Thoracic aorta (tissue), 2 donors: ENCODE results near the gene EIF3A. TPM values are rescaled to one million over a fixed set of nuclear protein-coding genes. Genes with fewer than 3 reads are reported as not detected.

Source experiments
- ATAC-seq: fragments of 150-250 bp; one replicate; pipeline ENCODE4 v1.8.0; 2017; ENCODE audit warnings: low read depth; ENCODE audit not compliant: insufficient number of reproducible peaks, low FRiP score
- DNase-seq: peaks from one replicate; pipeline ENCODE4 v3.0.0-alpha.2; 2020; ENCODE audit warnings: low spot score
- H3K27ac ChIP-seq, 2 donors: fragments of 200-600 bp; sonication (generic); 1 replicate in 1 of 2; 2 replicates in 1 of 2; pipeline ENCODE4 v1.5.1; 2016; ENCODE audit warnings: mild to moderate bottlenecking in 2 of 2, moderate library complexity in 2 of 2
- H3K27me3 ChIP-seq: fragments of 200-600 bp; sonication (generic); replicated peaks from 2 replicates; pipeline ENCODE4 v1.6.0; 2016; ENCODE audit warnings: mild to moderate bottlenecking; ENCODE audit not compliant: insufficient read depth
- H3K36me3 ChIP-seq: fragments of 200-600 bp; sonication (generic); one replicate; pipeline ENCODE4 v1.5.1; 2016
- H3K4me1 ChIP-seq, 2 donors: fragments of 200-600 bp; sonication (generic); 1 replicate in 1 of 2; 2 replicates in 1 of 2; pipeline versions ENCODE4 v1.5.1 to v1.6.0; 2016; ENCODE audit warnings: low read depth in 2 of 2, mild to moderate bottlenecking in 1 of 2; ENCODE audit not compliant: control insufficient read depth in 1 of 2
- H3K4me3 ChIP-seq: fragments of 200-600 bp; sonication (generic); 2 replicates; pipeline ENCODE4 v1.5.1; 2016; ENCODE audit warnings: mild to moderate bottlenecking
- H3K9me3 ChIP-seq: fragments of 200-600 bp; sonication (generic); 2 replicates; pipeline ENCODE4 v1.5.1; 2016
- total RNA-seq, 2 donors: library from RNA; depleted of rRNA; stranded (reverse); fragments of >200 nt; gene quantifications; one replicate each; pipeline versions ENCODE4 v1.1.0 to v1.2.3, GENCODE V29; 2016
- TF ChIP-seq, protein P1 (sequence below): fragments of 200-600 bp; sonication (generic); IDR thresholded peaks from one replicate; pipeline ENCODE4 v1.5.1; 2019; ENCODE audit warnings: antibody characterized with exemption

Gene EIF3A
- total RNA-seq, 2 donors from 2014 or later, result 70.8 to 135 TPM

DNA sequence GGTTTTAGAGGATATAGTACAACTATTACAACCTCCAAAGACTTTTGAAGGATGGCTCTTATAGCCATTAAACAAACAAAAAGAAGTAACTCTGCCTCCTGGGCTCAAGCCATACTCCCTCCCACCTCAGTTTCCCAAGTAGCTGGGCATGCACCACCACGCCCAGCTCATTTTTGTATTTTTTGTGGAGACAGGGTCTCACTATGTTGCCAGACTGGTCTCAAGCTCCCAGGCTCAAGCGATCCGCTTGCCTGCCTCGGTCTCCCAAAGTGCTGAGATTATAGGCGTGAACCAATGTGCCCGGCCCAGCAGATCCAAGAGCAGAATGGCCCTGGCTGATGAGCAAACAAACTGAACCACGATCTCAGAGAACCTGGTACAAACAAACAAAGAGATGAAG is 35.1 kb downstream of the EIF3A start:
- H3K4me3 ChIP-seq, result no peak overlapping the region
- no peaks in the 10 kb centered on the region for H3K9me3 ChIP-seq
- no peak for ATAC-seq
- no peak for DNase-seq
- H3K27ac ChIP-seq, result no peak overlapping the region
- TF ChIP-seq, protein P1, sequence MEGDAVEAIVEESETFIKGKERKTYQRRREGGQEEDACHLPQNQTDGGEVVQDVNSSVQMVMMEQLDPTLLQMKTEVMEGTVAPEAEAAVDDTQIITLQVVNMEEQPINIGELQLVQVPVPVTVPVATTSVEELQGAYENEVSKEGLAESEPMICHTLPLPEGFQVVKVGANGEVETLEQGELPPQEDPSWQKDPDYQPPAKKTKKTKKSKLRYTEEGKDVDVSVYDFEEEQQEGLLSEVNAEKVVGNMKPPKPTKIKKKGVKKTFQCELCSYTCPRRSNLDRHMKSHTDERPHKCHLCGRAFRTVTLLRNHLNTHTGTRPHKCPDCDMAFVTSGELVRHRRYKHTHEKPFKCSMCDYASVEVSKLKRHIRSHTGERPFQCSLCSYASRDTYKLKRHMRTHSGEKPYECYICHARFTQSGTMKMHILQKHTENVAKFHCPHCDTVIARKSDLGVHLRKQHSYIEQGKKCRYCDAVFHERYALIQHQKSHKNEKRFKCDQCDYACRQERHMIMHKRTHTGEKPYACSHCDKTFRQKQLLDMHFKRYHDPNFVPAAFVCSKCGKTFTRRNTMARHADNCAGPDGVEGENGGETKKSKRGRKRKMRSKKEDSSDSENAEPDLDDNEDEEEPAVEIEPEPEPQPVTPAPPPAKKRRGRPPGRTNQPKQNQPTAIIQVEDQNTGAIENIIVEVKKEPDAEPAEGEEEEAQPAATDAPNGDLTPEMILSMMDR, result no peak
- peaks cover 65% of the 10 kb centered on the region for H3K36me3 ChIP-seq
- no peaks in the 10 kb centered on the region for H3K27me3 ChIP-seq
- no peaks in the 10 kb centered on the region for H3K4me1 ChIP-seq

DNA sequence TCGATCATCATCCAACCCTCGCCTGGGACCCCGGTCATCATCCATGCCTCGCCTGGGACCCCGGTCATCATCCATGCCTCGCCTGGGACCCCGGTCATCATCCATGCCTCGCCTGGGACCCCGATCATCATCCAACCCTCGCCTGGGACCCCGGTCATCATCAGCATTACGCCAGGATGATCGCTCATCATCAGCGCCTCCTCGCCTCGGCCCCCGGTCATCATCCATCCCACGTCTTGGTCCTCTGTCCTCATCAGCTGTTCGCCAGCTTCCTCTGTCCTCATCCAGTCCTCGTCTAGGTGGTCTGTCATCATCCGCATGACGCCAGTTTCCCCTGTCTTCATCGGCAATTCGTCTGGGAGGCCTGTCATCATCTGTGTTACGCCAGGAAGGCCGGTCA is 38.4 kb downstream of the EIF3A start:
- DNase-seq (no peak), ATAC-seq (no peak)
- no peak overlapping the region for H3K27ac ChIP-seq
- no peaks in the 10 kb centered on the region for H3K27me3 ChIP-seq
- TF ChIP-seq, protein P1, result no peak
- H3K4me3 ChIP-seq, result no peak overlapping the region
- no peaks in the 10 kb centered on the region for H3K4me1 ChIP-seq
- H3K9me3 ChIP-seq, result no peaks in the 10 kb centered on the region
- peaks cover 69% of the 10 kb centered on the region for H3K36me3 ChIP-seq

DNA sequence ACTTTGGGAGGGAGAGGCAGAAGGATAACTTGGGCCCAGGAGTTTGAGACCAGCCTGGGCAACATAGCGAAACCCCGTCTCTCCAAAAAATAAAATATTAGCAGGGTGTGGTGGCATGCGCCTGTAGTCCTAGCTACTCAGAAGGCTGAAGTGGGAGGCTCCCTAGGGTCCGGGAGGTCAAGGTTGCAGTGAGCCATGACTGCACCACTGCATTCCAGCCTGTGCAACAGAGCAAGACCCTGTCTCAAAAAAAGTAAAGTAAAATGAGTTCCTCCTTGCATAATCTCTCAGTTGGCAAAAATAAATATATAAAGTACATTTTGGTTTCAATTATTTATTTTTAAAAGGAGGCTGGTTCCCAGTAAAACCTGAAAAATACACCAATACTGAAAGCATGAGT is 39.3 kb downstream of the EIF3A start:
- Histone ChIP-seq H3K27ac (no peak overlapping the region), H3K27me3 (no peaks in the 10 kb centered on the region), H3K36me3 (peaks cover 74% of the 10 kb centered on the region), H3K4me3 (no peak overlapping the region), H3K4me1 (no peaks in the 10 kb centered on the region), H3K9me3 (no peaks in the 10 kb centered on the region)
- DNase-seq, result no peak
- no peak for ATAC-seq
- TF ChIP-seq, protein P1, result no peak

DNA sequence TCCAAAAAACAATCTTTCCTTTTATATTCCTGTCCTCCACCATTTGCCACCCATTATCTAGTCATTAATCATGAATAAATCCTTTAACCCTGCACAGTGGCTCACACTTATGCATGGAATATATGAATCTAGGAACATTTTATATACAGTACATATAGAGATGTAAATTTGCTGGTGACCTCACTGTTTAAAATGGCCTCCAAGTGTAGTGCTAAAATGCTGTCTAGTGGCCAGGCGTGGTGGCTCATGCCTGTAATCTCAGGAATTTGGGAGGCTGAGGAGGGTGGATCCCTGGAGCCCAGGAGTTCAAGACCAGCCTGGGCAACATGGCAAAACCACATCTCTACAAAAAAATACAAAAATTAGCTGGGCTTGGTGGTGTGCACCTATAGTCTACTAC is 41.5 kb downstream of the EIF3A start:
- Histone ChIP-seq H3K9me3 (no peaks in the 10 kb centered on the region), H3K36me3 (peaks cover 70% of the 10 kb centered on the region), H3K27me3 (no peaks in the 10 kb centered on the region), H3K27ac (no peak overlapping the region), H3K4me1 (no peaks in the 10 kb centered on the region), H3K4me3 (no peak overlapping the region)
- no peak for ATAC-seq
- TF ChIP-seq, protein P1, result no peak
- DNase-seq, result no peak

DNA sequence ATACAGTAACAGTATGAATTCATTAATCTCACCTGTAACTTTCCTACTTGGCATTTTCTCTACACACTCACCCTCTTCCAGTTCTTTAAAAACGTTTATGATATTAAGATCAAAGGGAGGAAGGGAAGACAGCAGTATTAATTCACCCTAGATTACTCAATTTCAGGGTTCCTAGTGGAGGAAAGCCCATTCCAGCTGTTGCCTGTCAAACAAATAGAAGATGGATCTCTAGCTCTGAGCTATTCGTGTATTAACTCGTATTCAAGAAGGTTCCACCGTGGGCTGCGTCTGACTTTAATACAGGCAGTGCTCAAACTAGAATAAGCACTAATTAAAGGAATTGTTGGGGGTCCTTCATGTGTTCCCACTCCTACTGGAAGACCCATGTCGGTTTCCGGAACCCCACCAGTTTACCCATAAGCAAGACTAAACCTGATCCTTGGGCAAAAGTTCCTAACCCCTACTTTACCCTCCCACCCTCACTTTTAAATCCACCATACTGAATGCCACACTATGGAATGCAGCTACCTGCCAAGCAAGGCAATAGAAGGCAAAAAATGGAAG is 49.0 kb downstream of the EIF3A start:
- Histone ChIP-seq H3K27ac (no peak overlapping the region), H3K27me3 (no peaks in the 10 kb centered on the region), H3K9me3 (no peaks in the 10 kb centered on the region), H3K4me1 (peaks cover 8 to 28% of the 10 kb centered on the region in 2 donors), H3K4me3 (no peak overlapping the region), H3K36me3 (peaks cover 20% of the 10 kb centered on the region)
- TF ChIP-seq, protein P1, result no peak
- ATAC-seq (no peak), DNase-seq (no peak)
